ENCODE measurements around the gene FRMPD4.

Gene FRMPD4

DNA sequence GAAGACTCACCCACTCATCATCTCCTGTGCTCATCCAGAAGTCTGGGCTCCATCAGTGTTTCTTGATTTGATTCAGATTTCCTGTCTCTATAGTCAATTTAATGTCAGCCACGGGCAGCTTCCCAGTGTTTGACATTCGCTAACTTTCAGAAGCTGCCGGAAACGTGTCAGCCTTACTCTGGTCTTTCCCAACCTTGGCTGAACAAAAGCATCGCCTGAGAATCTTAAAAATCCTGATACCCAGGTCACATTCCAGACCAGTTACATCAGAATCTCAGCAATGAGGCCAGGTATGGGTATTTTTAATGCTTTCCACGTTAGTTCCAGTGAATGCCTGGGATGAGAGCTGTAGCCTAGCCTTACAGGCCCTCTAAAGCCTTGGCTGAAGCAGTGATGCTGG lies 233.8 kb downstream of the FRMPD4 start:
- no peak for DNase-seq

DNA sequence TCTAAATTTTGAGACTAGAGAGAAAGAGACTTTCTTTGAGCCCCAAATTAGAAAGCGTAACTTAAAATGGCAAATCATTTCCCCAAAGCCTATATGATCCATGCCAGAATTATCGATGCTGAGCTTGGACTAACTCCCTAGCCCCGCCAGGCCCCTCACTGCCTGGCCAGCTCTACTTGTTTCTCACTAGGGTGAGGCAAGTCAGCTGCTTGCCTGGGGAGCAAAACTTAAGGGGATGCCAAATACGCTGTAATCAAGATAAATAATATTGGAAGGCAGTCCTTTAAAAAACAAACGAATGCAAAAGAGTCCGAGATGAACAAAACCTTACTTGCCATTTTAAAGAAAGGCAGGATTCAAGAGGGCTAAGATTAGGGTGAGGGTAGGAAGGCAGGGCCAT lies 236.0 kb downstream of the FRMPD4 start:
- no peak for DNase-seq

DNA sequence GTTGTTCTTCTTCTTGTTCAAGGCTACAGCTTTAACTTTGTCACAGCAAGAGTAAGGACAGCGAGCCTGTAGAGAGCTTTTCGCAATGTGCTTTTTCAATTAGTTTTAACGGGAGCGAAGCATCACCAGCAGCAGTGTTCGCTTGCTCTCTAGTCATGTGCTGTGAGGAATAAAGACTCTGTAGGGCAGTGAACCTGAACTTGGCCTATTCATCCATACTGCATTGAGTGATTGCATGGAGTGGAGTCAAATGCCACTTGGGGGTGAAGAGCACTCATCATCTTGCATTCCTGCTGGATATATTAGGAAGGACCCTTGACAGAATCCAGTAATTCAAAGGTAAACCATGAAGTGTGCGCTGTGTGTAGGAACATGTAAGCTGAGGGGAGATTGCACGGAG lies 240.0 kb downstream of the FRMPD4 start:
- no peak for DNase-seq

DNA sequence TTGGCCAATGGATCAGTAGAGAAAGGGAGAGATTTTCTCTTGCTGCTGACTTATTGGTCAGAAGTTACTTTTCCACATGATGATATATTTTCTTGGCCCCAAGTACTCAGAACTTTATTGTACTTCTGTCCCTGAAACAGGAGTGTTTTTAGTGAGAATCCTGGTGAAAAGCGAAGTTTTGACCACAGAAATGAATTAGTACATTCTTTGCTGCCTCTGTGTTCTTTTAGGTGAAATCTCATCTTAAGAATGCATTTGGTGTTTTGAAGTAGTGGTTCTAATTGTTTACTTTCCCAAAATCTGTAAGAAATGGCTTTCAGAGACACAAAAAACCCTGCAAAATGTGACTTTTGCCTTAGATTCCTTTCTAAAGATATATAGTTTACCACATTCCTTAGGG lies 240.4 kb downstream of the FRMPD4 start:
- no peak for DNase-seq

DNA sequence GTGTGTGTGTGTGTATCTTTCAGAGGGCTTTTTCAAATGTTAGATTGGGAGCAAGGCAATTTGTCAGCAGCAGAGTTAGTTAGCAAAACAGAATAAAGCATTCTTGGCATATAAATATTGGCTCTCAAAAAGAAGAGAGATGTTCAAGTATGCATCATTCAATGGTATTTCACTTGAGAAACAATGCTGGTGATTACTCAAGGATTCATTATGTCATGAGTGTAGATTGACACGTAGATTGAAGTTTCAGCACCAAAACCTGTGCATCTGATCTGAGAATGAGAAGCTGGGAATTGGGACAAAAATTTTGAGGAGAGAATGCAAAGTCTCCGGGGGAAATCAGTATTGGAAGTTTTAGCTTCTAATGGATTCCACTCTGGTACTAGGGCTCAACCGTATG lies 241.4 kb downstream of the FRMPD4 start:
- DNase-seq, result no peak

DNA sequence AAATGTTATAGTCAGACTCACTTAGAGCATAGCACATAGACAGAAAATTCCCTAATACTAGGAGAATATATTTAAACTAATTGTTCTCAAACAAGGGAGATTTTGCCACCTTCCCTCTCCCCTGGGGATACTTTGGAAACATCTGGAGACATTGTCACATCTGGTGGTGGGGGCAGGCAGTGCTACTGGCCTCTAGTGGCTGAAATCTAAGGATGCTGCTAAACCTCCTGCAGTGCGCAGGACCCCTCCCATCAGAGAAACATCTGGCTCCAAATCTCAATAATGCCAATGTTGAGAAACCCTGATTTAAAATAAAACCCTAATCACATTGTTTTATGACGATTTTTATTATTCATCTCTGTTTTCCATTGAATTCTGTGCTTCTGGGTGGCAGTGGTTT lies 244.9 kb downstream of the FRMPD4 start:
- no peak for DNase-seq

DNA sequence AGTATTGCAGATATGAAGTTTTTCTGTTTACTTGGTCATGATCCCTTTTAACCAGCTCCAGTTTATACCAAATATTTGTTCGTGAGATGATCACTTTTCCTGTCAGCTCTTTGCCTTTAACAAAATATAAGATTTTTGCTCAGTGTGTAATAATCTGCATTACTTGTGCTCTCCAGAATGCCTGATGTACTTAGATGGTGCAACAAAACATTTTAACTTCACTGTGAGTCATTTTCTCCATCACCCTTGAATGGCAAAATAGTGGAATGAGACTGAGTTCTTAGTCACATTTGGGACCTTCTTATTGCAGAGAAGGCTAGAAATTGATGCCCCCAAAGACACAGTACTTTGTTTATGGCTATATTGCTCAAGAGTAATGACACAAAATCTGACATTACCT lies 252.0 kb downstream of the FRMPD4 start:
- DNase-seq, result no peak

DNA sequence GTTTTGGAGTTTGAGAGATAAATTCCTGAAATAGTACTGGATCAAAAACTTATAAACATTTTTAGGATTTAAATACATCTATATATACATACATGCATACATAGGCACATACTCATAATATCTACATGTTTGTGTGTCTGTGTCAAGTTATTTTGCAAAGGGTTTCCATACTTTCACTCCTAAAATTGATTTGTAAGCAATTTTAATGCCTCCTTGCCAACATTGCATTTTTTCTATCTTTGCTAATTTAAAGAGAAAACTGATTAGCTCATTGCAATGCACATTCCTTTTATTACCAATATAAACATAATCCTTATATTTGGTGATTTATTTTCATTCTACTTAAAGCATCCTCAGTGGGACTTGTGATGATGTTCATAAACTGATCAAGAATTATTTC lies 258.3 kb downstream of the FRMPD4 start:
- DNase-seq, result no peak

DNA sequence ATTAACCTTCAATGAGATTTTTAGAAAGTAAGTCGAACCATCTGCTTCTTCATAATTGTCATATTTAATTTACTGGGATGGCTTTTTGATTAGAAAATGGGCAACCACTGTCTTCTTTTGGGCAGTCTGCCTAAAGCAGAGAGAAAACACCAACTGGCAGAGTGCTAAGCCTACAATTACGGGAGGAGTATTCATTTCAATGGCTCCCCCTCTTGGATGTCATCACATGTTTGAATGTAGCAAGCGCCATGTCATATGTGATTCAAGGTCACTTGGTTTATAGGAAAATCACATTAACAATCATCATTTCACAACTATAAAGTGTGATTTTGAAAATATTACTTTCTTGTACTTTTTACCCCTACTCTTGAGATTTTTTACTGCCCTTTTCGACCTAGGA lies 261.9 kb downstream of the FRMPD4 start:
- DNase-seq, result no peak

DNA sequence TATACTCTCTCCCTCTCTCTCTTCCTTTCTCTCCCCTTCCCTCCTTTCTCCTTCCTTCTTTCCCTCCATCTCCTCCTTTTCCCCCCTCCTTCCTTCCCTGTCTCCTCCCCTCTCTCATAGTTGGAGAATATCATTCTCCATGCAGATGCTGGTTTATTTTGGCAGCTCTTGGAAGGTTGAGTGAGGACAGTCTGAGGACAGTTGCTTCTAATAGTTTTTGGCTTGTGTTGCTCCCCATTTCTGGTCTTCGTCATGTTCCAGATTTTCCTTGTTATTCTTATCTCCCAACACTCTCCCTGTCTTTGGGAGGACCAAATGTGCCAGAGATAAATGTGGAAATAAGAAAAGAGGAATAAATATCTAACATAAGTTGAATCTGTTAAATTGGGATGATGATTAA lies 263.0 kb downstream of the FRMPD4 start:
- DNase-seq, result no peak

DNA sequence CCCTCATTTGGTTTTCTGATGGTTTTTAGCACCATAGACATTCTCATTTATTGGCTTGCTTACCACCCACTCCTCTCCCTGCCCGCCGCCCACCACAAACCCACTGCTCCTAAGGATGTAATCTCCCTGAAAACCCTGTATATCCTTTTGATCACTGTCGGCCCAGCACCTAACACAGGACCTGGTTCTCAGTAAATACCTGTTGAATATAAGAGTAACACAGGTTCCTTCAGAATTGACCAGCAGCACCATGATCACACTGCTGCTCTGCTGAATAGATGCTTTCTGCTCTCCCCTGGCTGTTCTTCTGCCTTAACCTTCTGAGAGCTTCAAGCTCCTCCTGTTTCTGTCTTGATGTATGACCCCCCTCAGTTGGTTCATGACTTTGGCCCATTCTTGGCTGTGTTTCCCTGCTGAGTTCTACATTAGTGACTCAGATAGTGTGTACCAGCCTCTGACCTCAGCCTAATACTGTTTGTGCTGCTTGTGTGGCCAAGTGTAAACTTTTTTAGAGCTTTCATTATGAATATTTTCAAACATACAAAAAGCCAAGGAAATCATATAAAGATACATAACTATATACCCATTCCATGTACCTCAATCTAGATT lies 265.3 kb downstream of the FRMPD4 start:
- no peak for DNase-seq

DNA sequence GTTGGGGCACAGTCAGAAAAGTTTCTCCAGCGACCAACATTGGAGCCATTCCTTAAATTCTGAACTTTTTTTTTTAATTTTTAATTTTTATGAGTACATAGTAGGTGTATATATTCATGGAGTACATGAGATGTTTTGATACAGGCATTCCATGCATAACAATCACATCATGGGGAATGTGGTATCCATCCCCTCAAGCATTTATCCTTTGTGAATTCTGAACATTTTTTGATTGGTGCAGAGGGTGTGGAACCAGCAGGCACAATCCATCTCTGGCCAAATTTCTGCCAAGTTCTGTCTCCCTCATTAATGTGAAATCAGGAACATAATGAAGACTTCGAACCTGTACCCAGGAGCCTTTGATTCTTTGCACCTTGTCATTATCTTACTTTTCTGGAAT lies 267.0 kb downstream of the FRMPD4 start:
- no peak for DNase-seq

DNA sequence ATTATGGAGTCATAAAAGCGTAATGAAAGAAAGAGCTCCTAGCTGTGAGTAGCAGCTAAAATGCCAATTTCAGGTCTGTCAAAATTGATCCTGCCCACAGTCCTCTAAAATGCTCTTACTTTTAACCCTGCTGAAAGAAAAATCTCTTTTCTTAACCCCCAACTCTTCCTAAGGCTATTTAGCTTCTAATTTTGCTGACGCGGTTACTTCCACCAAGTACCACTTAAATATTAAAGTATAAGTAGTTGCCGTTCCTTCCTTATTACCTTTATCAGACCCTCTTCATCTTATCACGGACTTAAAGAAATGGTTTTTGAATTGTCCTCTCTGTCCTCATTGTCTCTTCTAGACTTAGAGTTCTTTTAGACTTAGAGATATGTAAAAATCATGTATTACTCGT lies 272.2 kb downstream of the FRMPD4 start:
- no peak for DNase-seq

DNA sequence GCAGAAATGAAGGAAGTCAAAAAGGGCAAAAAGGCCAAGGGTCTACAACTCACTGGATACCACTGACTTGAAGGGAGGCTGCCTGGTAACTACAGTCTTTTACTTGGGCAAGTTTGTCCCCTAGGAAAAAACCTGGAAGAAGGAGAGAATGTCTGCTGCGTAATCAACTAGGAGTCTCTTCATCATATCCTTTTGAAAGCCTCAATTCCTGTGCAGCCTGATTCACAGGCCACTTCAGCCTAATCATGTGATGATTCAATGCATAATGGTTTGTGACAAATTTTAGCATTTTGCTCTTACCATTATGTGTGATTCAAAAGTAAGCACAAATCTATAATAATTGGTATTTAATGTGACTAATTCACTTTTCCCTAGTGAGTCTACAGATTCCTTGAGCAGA lies 273.6 kb downstream of the FRMPD4 start:
- no peak for DNase-seq

DNA sequence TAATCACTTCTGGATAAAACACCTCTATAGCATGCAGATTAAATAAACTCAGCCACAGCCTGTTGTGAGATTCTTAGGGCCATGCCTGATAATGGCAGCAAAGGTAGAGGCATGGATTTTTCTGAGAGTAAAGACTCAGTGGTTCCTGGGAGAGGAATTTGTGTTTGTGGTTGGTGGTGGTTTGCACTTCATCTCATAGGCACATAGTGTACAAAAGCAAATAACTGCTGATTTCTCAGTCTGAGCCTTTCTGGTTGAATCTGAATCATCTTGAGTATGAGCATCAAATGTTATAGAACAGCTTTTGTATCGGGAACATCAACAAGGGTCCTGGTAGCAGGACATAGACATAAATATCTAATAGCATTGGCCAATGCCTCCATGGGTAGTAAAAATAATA lies 274.3 kb downstream of the FRMPD4 start:
- DNase-seq, result no peak

DNA sequence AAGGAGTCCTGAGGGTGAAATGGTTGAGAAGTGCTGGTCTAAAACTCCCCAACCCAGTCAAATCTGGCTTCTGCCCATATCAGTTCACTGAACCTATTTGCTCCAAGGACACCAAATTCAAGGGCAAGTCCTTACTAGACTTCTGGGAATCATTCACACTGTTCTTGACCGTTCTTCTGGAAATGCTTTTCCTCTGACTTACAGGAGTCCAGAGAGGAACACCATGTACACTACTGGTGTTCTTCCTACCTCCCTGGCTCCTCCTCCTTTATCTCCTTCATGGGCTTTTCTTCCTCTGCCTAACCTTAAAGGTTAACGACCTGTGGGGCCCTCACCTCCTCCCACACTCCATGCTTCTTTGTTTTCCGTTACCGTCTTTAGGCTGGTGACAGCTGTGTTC lies 281.3 kb downstream of the FRMPD4 start:
- no peak for DNase-seq

DNA sequence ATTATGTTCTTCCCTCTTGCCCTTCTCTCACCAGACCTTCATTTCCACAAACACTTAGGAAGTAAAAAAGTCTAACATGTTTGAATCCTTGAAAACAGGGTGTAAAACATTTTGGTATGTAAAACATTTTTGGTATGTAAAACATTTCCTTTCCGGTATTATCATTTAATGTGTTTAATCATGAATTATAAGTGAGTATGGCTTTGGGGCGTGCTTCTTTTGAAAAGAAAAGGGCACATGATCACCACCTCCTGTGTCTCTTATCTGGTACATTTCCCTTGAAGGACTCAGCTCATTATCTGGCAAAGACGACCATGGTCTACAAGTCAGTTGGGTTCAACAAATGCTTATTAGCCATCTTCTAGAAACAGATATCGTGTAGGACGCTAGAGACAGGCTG lies 283.6 kb downstream of the FRMPD4 start:
- no peak for DNase-seq

DNA sequence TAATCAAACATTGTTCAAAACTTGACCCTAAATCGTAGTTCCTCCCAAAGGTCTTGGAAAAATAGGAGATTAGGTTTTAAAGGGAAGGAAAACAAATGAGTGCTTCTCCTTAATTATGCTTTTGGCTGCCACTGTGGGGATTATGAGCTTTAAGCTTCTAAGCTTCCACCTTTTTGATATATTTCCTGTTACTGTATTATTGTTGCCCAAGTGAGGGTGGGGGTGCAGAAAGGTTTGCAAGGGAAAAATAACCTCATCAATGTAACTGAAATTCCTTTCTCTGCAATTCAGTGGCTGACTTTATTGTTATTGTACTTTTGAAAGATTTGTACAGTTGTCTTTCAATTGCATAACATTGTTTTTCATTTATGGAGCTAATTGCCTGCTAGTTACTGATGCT lies 285.1 kb downstream of the FRMPD4 start:
- DNase-seq, result no peak

DNA sequence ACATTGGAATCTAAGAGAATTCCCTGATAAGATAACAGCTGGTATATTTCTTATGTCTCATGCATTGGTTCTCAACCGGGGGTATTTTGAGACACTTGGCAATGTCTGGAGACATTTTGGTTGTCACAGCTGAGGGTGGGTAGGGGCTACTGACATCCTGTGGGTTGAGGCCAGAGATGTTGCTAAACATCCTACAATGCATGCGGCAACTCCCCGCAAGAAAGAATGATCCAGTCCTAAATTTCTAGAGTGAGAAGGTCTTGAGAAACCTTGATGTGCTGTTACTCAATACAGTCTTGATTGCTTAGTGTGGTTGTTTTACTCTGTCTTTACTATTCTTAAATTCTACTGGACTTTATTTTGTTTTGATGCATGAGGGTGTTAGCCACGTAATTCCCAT lies 287.2 kb downstream of the FRMPD4 start:
- no peak for DNase-seq

DNA sequence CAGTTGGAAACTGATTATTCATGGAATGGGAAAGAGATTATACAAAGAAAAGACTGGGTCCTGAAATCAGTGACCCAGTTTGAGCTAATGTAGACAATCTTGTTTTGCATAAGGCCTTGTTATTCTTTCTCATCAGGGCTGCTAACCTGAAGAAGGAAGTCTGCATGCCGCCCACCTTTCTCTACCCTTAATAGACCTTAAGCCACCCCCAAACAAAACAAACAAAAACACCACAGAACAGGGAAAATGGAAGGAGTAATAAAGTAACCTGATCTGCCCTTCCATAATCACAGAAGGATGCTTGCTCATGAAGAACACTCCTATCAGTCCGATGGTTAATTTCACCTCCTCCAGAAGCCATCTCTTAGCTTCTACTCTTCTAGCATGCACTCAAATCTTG lies 288.1 kb downstream of the FRMPD4 start:
- no peak for DNase-seq

DNA sequence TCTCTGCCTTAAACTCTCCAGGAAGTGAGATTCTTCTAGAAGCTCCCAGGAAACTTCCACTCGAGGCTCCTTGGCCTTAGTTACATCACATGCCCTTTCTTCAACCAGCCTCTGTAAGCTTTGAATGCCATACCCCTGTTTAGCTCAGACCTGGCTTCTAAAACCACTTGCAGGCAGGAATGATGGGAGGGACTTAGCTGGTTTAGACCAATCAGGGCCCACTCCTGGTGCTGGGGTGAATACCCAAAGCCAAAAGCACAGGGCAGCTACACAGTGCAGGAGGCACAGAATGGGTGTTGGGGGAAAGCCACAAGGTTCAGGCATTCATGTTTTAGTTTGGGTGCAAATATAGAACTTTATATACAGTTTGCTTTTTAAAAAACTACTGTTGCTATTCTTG lies 296.2 kb downstream of the FRMPD4 start:
- DNase-seq, result no peak

DNA sequence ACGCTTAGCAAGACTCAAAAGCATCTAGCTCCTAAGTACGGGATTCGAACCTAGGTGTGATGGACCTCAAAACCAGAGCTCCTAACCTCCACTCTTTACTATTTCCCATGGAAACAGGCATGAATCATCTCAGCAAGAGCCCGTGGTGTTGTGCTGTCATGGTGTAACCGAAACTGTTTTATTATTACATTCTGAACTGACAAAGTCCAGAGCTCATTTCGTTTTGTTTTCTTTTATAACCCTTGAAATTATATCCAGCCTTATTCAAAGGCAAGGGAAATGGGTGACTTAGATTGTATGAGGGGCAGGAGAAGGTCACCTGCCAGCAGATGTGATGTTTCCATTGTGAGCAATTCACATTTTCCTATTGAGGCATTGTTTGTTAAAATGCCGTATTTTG lies 301.1 kb downstream of the FRMPD4 start:
- no peak for DNase-seq

DNA sequence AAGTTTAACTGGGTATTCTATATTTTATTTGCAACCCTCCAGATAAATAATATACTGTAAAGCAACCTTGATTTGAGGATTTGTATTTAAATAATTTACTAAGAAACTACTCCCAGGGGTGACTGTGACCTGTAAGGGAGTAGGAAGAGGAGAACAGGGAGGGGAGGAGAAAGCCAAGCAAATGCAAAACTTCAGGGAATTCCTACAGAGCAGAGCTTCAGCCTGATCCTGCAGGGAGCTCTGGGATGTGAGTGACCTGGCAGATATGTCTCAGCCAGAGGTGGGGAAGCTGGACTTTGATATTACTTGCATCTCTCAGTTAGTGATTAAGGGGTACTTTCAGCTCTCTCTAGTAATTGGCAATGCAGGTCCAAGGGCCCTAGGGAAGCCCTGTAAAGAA lies 302.0 kb downstream of the FRMPD4 start:
- no peak for DNase-seq

DNA sequence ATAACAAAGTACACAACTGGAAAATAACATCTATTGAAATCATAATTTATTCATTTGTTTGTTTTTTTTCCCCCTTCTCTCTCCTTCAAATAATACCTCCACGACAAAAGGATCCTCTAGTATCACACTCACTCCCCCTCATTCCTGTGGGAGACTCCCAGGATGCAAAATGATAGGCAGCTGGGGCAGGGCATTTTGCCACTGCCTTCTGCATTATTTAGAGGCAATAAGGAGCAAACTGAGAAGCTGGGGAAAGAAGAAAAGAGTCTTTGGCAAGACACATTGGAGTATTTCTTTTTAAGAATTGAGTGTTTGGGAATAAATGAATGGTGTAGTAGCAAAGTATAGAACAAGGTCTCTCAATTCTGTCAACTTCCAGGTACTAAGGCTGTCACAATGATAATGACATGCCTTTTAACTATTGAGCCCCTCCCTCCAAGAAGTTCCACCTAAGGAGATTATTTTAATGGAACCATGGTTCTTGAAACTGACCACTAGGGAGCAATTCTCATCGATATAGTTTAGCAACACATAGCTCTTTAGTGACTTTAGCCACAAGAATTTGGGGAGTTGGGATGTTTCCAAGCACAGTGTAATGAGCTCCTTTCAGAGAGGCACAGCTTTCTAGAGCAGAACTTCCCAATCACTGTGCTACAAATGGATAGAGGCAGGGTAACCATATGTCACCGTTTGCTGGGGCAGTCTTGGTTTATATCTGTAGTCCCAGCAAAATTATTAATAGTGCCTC lies 303.3 kb downstream of the FRMPD4 start:
- DNase-seq, result no peak

DNA sequence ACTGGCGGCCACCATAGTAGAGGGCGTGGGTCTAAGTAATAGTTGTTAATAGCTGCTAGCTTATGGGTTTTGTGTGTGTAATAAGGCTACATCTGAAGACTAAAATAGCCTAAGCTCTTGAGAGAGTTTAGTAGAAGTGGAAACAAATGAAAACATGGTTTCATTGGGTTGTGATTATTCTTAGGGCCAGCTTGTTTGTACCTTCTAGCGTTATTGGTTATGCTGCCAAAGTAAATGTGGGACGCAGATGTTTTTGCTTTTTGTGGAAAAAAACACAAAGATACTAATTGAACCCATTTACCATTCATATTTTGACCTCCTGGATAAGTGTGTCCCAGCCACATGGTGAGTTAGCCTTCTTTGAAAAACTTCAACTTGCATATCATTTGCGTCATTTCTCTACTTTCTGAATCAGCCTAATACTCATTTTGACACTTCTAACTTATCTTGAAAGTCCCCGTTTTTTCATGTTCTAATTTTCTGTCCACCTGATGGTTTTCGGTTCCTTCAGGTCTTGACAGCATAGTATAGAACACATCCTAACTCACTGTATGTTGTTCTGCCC lies 305.3 kb downstream of the FRMPD4 start:
- no peak for DNase-seq

All from activated gamma-delta T cell treated with Interleukin-2 at 50 U/mL for 16 hours (primary cell).